ENCODE data around the gene KLHL6. TPM values are rescaled to one million over a fixed set of nuclear protein-coding genes. Genes with fewer than 3 reads are reported as not detected.

KLHL6 gene
- total and polyA plus RNA-seq, 12 donors, result 0.47 to 5.1 (median 0.89) TPM

DNA sequence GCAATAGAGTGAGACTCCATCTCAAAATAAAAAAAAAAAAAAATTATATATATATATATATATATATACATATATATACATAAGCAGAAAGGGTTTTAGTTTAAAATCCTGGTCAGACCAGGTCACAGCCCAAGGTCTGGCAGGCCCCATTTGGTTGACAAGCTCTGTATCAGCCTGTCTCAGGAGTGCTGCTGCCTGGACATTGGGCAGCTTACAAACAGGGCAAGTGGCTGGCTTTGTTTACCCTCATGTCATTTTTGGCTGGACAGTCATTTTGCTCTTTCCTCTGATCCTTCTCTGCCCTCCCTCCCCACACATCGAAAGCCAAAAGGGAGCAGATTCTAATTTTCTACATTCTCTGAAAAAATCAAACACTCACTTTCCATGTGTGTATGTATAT lies 26.7 kb upstream of the KLHL6 start:
- Histone ChIP-seq H3K36me3 (no peaks in the 10 kb centered on the region), H3K27me3 (no peaks in the 10 kb centered on the region), H3K4me3 (no peak overlapping the region), H3K4me1 (peaks cover 16 to 75% (median 62%) of the 10 kb centered on the region in 9 donors), H3K9me3 (no peaks in the 10 kb centered on the region), H3K27ac (peak overlapping the region in 3 of 10 donors; percentile 23 to 72 (median 35))
- 55 to 61% methylated on average over 1 of the region's 1 CpG for WGBS, 2 donors
- intact Hi-C loops (cut with DNase I), result loop anchor here in 2 of 10 donors (5.0 kb wide), 1 partner anchor 55 kb away; the partner anchor contains the start of gene KLHL24 (in 2 of the 2)
- TF ChIP-seq, protein P1, sequence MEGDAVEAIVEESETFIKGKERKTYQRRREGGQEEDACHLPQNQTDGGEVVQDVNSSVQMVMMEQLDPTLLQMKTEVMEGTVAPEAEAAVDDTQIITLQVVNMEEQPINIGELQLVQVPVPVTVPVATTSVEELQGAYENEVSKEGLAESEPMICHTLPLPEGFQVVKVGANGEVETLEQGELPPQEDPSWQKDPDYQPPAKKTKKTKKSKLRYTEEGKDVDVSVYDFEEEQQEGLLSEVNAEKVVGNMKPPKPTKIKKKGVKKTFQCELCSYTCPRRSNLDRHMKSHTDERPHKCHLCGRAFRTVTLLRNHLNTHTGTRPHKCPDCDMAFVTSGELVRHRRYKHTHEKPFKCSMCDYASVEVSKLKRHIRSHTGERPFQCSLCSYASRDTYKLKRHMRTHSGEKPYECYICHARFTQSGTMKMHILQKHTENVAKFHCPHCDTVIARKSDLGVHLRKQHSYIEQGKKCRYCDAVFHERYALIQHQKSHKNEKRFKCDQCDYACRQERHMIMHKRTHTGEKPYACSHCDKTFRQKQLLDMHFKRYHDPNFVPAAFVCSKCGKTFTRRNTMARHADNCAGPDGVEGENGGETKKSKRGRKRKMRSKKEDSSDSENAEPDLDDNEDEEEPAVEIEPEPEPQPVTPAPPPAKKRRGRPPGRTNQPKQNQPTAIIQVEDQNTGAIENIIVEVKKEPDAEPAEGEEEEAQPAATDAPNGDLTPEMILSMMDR (IDR thresholded peaks at IDR 0.05), result no peak
- ATAC-seq (no peak), DNase-seq (peak in 1 of 2 donors; percentile 20)

DNA sequence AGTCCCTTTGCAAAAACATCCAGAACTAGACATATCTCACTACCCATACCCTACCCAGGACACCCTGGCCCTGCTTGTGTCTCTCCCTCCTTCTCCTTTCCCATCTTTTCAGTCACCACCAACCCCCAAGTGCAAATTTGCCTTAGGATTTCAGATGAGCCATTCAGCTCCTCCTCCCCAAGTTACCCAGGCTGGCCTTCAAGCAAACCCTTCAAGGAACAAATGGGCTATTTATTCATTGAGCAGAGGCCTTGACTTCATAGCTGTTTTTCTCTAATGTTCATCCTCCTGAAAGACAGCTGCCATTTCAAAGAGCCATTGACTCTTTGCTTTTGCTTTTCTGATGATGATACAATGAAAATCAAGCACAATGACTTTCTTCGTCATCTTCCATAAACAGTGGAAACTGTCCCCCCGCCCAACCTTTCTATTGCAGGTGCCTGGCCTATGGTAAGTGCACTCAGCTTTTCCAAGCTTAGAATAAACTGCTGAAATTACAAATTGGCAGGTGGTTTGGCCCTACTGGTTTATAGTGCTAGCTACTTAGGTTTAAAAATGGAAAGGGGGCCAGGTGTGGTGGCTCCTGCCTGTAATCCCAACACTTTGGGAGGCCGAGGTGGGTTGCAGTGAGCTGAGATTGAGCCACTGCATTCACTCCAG lies 26.1 kb upstream of the KLHL6 start:
- TF ChIP-seq, protein P1 (IDR thresholded peaks at IDR 0.05), result no peak
- intact Hi-C loops (cut with DNase I), result loop anchor here in 3 of 10 donors (1.0 to 5.0 kb wide), 2 partner anchors 56 to 59 kb away; partner anchors contain the start of gene KLHL24 (in 2 of the 3)
- DNase-seq (no peak), ATAC-seq (no peak)
- Histone ChIP-seq H3K4me1 (peaks cover 16 to 75% (median 60%) of the 10 kb centered on the region in 9 donors), H3K9me3 (no peaks in the 10 kb centered on the region), H3K27ac (peak overlapping the region in 2 of 10 donors; percentile 23 to 35), H3K36me3 (no peaks in the 10 kb centered on the region), H3K27me3 (no peaks in the 10 kb centered on the region), H3K4me3 (no peak overlapping the region)
- WGBS, 2 donors, result 92 to 99% methylated on average over 3 of the region's 3 CpGs

- peak overlapping the region in 7 of 10 donors; percentile 1 to 39 (median 32) for H3K4me3 ChIP-seq
- intact Hi-C loops (cut with DNase I), result loop anchor here in 2 of 10 donors (5.0 kb wide), 1 partner anchor 57 kb away; the partner anchor contains the start of gene KLHL24 (in 2 of the 2)
Observed at GRCh38 chr3:183579967-183580900, 24.7 kb upstream of the KLHL6 start.

More at GRCh38 chr3:183579967-183580900, 24.7 kb upstream of the KLHL6 start:
- Histone ChIP-seq H3K9me3 (no peaks in the 10 kb centered on the region), H3K27ac (peak overlapping the region; percentile 5 to 68 (median 48)), H3K36me3 (no peaks in the 10 kb centered on the region), H3K27me3 (no peaks in the 10 kb centered on the region), H3K4me1 (peaks cover 16 to 69% (median 57%) of the 10 kb centered on the region in 9 donors)
- peak; percentile 16 to 59 for DNase-seq
- peak in 7 of 8 donors; percentile 60 to 77 (median 67) for ATAC-seq
- 38 to 47% methylated on average over 17 of the region's 17 CpGs for WGBS, 2 donors
- TF ChIP-seq, protein P1 (IDR thresholded peaks at IDR 0.05), result no peak
